ENCODE measurements around the gene MYH9.

The MYH9 gene

GRCh38 chr22:36385491-36386350, 2.0 kb downstream of the MYH9 start:
- DNase-seq = peak; percentile 40

DNA sequence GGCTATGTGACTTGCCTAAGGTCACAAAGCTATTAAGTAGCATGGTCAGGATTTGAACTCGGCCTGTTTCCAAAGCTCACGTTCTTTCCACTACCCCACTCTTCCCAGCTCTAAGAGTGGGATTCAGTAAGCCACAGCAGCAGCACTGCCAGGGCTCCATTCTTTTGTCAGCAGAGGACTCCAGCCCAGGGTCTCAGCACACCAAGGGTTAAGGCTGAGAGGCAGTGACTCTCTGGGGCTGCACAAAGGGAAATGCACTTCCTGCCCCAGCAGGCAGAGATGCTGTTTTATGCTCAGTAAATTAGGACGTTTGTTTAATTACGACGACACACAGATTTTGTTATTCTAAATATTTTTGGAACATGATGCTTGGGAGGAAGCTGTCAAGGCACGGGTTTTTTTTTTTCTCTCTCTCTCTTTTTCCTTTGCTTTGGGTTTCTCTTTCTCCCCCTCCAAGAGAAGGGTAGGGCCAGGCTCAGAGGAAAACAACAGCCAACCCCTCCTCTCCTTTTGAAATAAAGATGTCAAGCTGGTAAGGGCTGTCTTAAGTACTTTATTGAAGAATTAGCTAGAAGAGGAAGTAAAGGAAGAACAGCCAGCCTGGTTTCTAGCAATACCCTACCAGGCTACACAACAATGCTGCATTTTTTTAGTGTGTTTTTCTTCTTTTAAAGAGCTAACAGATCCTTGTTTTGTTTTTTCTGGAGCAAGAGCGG, 2.8 kb downstream of the MYH9 start:
- no peak for DNase-seq

- no peak for DNase-seq
These were observed 4.6 kb downstream of the MYH9 start for GRCh38 chr22:36383110-36383581.

DNA sequence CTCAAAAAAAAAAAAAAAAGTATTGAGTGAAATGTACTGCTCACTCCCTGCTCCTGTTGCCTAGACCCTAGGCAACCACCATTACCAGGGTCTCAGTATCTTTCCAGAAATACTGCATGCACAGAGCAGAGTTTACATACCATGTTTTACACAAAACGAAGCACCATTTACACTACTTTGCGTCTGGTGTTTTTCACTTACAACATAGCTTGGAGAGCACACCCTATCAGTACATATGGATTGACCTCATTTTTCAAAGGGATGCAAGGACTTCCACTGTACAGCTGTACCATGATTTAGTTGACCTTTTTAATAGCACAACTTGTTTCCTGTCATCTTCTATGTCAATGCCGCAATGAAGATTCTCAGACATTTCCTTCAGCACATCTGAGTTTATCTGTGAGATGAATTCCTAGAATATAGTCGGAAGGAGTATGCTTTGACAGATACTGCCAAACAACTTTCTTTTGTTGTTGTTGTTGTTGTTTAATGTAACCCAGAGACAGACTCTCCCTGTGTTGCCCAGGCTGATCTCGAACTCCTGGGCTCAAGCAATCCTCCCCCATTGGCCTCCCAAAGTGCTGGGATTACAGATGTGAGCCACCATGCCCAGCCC, 6.1 kb downstream of the MYH9 start:
- DNase-seq = no peak

- no peak for DNase-seq
These were observed 8.0 kb downstream of the MYH9 start for GRCh38 chr22:36379593-36380361.

DNA sequence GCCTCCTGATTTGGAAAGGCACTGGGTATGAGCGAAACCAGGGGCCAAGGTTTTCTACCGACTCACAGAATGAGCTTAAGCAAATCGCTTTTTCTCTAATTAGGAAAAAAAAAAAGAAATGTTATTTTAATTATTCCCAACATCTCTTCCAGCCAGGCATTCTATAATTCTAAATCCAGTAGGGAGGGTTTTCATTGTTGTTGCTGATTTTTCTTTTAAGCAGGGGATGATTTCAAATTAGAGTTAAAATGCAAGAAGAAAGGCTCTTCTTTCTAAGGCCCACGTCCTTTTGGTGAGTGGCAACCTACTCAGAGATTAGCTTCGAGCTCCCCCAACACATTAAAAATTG, 8.9 kb downstream of the MYH9 start:
- no peak for DNase-seq

DNA sequence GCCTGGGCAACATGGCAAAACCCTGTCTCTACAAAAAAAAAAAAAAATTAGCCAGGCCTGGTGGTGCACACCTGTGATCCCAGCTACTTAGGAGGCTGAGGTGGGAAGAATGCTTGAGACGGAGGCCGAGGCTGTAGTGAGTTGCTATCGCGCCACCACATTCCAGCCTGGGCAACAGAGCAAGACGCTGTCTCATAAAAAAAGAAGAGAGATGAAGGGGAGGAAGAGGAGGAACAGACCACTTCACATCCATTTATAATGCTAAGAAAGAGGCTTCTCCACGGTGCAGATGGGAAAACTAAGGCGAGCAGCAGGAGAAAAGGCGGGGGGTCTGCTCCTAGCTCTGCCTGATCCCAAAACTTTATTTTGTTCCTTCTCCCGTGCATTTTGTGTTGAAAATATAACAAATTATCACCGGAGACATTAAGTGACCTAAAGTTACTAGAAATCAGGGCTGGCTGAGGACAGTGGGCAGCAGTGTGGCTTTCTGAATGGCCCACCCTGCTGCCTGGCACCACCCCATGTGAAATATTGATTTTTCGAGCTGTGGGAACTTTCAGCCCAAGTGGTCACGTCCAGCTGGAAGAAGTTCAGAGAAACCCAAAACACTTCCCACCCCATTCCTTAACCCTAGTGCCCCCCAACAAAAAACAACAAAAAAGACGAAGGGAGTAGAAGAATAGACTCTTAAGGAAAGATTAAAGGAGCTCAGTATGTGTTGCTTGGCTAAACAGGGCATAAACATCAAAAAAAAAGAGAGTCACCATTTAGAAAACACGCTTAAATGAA, 9.5 kb downstream of the MYH9 start:
- DNase-seq = no peak

DNA sequence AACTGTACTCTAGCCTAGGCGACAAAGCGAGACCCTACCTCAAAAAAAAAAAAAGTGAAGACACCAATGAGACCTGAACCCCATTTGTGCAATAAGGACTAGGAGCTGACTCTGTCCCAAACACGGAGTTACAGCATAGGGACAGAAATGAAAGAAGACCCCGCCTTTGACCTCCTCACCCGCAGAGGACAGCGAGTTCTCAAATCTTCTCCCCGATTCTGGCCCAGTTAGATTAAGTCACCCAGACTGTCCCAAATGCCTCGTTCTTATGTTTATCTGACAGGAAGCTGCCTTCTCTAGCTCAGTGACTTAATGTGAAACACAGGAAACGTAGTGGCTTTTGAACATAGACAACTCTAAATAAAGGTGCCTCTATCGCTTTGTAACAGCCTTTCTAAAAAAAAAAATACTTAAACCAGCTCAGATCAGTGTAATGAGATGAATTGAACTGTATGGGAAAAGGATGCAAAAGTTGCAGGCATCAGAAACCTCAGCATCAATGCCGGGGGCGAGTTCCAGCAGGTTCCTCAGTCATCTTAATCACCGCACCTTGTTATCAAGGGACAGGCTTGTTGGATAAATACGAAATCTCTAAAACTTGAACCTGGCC, 10.6 kb downstream of the MYH9 start:
- DNase-seq = no peak

- no peak for DNase-seq
These were observed 11.5 kb downstream of the MYH9 start for GRCh38 chr22:36376265-36376664.

DNA sequence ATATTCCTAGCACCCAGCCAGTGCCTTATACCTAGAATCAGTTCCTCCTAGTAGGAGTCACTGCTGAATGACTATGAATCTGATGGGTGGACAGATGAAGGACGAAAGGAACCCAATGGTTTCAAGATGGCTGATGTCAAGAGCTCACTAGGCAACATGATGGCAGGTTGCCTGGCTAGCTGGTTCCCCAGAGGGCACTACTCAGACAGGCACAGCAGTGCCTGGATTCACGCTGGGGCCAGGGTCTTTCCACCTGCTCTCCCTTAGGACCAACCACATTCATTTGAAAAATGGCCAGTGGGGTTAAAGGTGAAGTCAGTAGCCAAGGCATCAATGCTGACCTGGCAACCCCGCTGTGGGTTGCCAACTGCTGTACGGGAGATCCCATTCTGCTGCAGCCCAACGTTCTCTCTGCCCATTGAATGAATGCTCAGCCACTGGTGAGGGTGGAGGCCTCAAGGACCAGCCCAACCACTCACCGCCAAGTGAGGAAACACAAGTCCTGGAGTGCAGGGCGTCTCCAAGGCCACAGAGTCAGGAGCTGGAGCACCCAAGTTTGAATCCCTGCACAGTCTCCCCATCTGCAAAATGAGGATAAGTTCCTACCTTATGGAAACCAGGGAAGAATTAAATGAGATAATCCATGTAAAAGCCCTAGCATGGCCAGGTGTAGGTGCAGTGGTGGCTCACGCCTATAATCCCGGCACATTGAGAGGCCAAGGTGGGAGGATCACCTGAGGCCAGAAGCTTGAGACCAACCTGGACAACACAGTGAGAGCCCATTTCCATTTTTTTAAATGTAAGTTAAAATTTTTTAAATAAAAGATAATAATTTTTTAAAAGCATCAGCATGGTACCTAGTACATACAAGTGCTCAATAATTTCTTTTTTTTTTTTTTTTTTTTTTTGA, 12.4 kb downstream of the MYH9 start:
- DNase-seq = no peak

- DNase-seq = no peak
These were observed 13.2 kb downstream of the MYH9 start for GRCh38 chr22:36374603-36375024.

- peak; percentile 62 for DNase-seq
These were observed 14.5 kb downstream of the MYH9 start for GRCh38 chr22:36373258-36373579.

- DNase-seq = no peak
These were observed 15.8 kb downstream of the MYH9 start for GRCh38 chr22:36371920-36372319.

- DNase-seq = peak; percentile 67
These were observed 17.6 kb downstream of the MYH9 start for GRCh38 chr22:36369922-36370791.

- no peak for DNase-seq
These were observed 18.5 kb downstream of the MYH9 start for GRCh38 chr22:36369004-36369921.

GRCh38 chr22:36368359-36368983, 19.3 kb downstream of the MYH9 start:
- no peak for DNase-seq

DNA sequence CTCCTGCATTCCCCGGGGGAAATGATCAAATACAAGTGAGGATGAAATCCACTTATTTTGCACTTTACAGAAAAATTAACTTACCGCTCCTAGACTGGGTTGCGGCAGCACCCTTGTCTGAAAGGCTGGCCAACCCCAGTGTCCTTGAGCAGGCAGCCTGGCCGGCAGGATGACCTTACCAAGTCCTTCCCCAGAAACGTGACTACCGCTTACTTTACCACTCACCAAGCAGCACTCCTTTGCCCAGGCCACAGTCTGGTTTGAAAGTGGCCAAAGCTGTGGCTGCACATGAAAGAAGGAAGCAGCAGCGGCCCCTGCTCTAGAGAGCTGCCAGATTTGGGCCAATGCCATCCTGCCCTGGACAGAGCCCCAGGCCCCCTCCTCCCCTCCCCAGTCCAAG, 20.3 kb downstream of the MYH9 start:
- DNase-seq = no peak

- no peak for DNase-seq
These were observed 20.7 kb downstream of the MYH9 start for GRCh38 chr22:36367066-36367465.

All from NCI-H510A (cell line).